Left forelimb (tissue), 1 donor: ENCODE data around the gene RHOB.
"Not testable (repeated sequence)": the region's sequence is repeated elsewhere in the genome, so short reads cannot be mapped to it uniquely, and the experiment has no call there.

ENCODE experiments used
- DNase-seq: peaks from one replicate; pipeline ENCODE4 v3.0.0-alpha.2; 2018; ENCODE audit warnings: low spot score

The RHOB gene

DNA sequence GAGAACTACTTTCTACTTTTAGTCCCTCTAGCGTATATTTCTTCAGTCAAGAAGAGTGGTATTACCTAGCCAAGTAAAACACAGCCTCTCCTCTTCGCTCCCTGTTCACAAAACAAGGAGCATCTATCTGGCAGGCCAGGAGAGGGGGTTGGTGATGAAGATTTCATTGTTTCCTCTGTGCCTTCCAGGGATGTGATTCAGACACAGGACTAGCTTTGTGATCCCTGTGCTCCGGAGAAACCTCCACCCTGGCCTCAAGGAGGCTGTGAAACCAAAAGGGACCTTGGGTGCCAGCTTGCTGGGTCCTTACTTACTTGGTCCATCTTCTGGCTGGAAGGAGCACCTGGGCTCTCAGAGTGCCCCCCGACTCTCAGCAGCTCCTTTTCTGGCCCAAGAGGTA lies 5.7 kb downstream of the RHOB start:
- DNase-seq = peak; percentile 53

DNA sequence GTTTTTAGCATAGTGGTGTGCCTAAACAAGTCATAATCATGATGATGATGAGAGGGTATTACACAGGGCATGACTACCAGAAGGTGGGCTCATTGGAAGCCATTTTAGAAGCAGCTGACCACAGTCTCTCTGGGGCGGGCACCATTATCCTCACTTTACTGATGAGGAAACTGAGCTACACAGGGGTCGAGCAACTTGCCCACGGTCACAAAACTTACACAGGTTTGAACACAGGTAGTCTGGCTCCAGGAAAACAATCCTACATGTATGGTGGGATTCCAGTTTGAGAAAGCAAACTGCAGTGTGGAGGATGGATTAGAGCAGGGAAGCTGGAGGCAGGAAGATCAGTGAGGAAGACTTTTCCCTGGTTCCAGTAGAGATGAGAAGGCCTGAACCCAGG lies 6.2 kb downstream of the RHOB start:
- peak; percentile 23 for DNase-seq

DNA sequence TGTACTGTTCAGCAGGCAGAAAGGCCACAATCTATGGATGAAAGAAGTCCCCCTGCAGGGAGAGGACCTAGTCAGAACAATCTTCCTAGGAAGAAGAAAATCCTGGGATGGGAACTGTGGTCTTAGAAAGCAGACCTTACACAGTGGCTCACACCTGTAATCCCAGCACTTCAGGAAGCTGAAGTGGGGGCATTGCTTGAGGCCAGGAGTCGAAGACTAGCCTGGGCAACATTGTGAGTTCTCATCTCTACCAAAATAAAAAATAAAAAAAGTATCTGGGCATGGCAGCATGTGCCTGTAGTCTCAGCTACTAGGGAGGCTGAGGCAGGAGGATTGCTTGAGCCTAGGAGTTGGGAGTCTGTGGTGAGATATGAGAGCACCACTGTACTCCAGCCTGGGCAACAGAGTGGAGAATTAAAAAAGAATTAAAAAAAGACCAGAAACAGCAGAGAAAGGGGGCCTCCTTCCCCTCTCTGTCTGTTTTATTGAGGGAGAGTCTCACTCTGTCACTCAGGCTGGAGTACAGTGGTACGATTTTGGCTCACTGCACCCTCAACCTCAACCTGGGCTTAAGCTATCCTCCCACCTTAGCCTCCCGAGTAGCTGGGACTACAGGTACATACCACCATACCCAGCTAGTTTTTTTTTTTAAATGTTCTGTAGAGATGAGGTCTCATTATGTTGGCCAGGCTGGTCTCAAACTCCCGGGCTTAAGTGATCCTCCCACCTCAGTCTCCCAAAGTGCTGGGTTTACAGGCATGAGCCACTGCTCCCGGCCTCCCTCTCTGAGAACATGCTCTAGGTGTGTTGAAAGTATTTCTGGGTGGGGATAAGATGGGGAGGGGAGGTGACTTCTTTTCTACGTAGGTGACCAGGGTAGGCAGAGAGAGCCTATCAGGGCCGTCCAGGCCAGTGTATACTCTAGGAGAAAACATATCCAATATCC lies 7.4 kb downstream of the RHOB start:
- DNase-seq = peak; percentile 44

DNA sequence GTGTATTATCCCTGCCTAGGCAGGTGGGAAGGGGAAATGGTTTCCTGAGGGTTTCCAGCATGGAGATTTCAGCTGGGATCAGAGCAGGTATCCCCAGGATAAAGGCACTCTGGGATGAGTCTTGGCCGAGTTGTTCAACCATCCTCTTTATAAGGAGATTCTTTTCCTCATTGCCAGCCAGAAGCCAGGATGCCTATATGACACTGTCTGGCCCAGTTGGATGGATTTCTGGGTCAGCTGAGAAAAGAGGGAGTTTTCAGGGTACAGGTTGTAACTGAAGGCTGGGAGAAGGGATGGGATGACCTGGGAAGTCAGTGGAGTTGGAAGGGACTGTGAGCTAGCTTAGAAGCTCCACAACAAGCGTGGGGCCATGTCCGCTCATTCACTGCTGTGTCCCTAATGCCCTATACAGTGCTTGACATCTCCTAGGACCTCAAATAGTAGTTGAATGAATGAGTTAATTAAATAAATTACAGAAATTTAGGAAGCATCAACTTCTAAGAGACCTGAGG lies 8.3 kb downstream of the RHOB start:
- peak; percentile 31 for DNase-seq

DNA sequence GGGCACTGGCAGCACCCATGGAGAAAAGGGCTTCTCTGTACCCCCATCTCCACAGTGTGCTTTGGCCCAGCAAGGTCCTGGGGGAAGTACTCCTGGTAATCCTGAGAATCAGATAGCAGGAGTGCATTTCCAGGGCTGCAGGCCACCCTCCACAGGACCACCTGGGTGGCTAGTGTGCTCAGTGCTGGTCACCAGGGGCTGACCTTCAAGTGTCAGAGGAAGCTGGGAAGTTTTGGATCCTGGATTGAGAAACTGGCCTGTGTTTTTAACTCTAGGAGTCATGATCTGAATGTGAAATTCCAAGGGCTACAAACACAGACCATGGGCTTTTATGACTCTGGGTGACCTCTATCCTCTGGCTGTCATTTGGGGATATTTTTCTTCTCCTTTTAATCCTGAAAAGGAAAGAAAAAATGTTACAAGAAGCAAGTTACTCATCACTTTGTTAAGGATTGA lies 9.3 kb downstream of the RHOB start:
- peak; percentile 34 for DNase-seq

DNA sequence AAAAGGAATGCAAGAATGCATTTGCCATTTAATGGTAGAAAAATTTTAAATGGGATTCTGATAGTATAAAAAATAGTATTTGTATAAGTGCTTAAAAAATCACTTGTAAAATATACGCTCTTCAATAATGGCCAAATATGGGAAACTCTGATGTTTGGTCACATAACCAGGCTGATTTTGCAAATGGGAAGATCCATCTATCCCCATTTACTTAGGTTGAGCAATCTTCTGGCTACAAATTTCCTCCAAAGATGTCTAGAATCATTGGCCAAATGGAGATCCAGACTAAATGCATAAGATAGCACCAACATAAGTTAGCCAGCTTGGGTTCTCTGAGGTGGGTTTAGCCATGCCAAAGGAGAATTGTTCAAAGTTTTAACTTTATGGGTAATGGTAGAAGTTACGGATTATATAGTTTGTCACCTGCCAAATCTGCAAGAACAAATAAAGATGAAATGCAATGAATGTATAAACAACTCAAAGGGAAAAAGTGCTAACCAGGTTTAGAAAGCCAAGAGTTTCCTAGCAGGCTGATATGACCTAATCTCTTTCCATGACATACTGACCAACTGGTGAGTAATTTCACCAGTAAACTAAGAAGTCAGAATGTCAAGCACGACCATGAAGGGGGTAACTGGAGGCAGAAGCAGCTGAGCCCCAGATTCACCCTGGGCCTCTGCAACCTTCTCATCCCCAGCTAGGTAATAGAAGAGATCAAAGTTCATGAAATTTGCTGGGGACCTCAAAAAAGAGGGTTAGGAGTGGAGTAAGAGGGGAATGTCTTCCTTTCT lies 10.0 kb downstream of the RHOB start:
- no peak for DNase-seq

DNA sequence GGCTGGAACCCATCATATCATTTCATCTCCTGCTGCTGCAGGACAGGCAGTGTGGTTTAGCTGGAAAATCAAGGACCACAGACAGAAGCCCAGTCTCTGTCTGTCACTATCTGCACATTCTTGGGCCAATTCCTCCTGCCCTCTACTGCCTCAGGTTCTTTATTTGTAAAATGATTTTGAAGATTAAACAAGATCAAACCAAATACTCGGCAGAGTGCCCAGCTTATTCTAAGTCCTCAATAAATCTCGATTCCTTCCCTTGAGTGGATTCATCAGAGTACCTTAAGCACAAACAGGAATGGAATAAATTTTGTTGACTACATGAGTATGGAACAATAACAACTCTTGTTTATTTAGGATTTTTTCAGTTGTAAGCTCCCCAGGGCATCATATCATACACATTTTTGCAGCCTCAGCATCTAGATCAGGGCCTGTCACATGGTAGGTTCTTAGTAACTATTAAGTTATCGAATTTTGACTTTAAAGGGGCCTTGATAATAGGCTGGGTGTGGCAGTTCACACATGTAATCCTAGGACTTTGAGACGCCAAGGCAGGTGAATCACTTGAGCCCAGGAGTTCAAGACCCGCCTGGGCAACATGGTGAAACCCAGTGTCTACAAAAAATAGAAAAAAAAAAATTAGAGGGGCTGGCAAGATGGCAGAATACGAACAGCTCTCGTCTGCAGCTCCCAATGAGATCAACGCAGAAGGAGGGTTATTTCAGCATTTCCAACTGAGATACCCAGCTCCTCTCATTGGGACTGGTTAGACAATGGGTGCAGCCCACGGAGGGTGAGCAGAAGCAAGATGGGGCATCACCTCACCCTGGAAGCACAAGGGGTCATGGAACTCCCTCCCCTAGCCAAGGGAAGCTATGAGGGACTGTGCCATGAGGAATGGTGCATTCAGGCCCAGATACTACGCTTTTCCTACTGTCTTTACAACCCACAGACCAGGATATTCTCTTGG lies 11.1 kb downstream of the RHOB start:
- peak; percentile 59 for DNase-seq

DNA sequence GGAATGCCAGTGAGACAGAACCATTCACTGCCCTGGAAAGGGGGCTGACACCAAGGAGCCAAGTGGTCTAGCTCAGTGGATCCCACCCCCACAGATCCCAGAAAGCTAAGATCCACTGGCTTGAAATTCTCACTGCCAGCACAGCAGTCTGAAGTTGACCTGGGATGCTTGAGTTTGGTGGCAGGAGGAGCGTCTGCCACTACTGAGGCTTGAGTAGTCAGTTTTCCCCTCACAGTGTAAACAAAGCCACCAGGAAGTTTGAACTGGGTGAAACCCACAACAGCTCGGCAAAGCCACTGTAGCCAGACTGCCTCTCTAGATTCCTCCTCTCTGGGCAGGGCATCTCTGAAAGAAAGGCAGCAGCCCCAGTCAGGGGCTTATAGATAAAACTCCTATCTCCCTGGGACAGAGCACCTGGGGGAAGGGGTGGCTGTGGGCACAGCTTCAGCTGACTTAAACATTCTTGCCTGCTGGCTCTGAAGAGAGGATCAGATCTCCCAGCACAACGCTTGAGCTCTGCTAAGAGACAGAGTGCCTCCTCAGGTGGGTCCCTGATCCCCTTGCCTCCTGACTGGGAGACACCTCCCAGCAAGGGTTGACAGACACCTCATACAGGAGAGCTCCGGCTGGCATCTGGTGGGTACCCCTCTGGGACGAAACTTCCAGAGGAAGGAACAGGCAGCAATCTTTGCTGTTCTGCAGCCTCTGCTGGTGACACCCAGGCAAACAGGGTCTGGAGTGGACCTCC lies 12.0 kb downstream of the RHOB start:
- DNase-seq = not testable (repeated sequence)

DNA sequence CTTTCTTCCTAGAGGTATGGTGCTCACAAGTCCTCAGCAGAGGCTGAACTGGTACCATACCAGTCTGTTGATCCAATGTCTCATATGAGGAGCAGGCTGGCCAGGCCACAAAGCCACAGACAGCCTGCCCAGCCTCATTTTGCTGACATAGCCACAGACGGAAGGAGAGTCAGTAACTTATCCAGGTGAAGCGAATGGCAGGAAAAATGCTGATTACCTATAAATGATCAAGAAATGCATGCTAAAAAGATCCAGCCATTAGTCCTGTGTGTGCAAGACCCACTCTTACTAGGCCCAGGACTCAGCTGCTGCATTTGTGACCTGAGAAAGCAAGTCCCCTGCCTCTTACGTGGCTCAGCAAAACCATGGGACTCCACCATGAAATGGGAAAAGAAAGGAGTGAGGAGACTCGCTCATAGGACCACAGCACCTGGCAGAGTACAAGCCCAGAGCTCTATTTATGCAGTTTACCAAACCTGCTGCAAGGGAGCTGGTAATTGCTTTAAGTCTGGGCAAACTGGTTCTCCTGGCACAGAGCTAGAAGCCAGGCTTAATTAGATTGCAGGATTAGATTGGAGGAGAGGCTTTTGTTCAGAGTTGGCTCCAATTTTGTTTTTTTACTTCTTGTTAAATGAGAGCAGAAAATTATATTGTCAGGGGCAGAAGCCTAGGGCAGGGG lies 19.0 kb downstream of the RHOB start:
- DNase-seq = peak; percentile 50

DNA sequence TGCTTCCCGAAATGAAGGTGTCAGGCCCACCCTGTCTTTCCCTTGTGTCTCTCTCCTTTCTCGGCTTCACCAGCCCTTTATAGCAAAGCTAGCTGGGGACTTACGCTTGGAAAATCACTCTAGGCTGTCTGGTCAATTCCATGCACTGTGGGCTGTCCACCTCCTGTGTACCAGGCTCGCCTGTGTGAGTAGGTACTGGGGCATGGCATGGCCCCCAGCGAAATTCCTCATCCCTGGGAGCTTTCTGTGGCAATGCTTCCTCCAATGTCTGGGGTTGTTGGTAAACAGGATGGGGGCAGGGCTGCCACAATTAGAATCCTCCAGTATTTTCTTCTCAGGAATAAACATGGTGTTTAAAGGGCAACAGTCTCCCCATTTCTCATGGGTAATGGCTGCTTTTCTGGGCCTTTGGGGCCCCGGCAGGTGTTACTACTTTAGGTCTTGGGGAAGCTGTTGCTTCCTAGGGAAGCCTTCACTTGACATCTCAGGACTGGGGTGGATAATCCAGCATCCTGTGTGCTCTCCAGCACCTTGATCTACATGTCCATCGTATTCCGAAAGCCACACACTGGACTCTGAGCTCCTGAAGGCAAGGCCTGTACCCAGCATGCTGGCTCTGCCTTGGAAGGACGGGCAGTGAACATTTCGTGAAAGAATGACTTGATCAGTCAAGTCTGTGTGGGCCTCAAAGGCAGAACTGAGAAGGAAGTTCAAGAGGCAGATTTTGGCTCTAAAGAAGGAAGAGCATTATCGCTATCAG lies 21.1 kb downstream of the RHOB start:
- peak; percentile 25 for DNase-seq

DNA sequence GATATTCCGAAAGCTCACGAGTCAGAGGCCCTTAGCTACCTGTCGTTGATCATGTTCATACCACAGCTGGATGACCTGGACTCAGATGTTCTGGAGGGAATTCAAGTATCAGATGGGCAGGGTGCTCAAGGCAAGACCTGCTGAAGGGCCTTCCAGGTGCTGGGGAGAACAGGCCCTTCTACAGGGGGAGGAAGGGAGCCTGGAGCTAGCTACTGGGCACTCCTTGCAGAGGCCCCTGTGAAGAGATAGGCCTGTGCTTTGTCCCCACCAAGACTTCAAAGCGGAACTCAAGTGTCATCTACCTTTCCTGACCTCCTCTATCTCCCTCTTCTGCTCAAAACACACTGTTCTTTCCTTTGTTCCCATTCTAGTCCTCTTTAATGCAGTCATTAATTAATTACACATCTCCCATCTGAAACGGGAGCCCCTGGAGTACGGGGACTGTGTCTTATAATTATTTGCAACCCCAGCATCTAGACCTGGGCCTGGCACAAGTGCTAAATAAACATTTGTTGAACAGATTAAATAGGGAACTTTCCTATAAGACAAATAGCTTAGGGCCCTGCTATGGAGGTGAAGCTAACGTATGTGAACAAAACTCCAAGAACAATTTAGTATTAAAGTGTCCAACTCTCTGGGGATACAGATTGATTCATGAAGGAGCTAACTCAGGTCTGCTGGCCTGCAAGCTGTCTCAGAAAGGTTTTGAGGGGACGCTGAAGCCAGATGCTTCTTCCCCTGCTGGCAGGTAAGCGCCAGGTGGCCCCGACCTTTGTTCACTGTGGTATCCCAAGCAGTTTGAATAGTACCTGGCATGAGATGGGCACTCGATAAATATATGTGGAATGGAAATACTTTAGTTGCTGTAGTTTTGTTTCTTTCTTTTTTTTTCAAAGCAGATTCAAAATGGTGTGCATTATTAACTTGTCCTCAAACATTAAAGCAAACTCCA lies 22.0 kb downstream of the RHOB start:
- peak; percentile 57 for DNase-seq

DNA sequence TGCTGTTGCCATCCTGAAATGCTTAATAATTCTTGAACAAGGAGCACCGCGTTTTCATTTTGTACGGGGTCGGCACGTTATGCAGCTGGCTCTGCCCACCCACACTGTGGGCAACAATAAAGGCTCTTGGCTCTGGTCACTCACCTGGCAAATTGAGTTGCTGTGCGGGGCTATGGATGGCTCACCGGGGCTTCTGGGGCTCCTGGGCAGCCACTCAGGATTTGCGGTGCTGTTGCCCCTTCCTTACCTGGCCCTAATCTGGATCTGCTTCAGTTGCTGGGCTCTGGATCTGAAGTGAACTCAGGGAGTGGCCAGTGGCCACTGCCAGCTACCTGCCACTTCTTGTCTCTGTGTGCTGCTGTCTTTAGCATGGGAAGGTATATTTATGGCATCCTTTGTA lies 22.7 kb downstream of the RHOB start:
- peak; percentile 42 for DNase-seq

DNA sequence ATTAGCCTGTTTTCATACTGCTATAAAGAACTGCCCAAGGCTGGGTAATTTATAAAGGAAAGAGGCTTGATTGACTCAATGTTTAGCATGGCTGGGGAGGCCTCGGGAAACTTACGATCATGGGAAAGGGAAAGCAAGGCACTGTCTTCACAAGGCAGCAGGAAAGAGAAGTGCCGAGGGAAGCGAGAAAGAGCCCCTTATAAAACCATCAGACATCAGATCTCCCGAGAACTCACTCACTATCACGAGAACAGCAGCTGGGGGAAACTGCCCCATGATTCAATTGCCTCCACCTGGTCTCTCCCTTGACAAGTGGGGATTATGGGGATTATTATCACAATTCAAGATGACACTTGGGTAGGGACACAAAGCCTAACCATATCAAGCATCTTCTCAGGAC lies 23.3 kb downstream of the RHOB start:
- peak; percentile 18 for DNase-seq

DNA sequence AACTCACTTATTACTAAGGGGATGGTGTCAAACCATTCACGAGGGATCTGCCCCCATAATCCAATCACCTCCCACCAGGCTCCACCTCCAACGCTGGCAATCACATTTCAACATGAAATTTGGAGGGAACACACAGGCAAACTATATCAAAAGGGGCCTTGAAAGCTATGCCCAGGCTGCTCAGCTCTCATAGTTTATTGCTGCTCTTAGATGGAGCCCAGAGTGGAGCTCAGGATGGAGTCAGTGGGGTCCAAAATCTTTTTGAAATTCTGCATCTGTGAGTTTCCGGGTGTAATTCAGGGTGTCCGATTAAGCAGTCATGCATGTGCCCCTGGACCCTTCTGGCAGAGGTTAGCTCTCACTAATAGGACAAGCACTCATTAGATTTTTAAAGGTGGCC lies 24.3 kb downstream of the RHOB start:
- no peak for DNase-seq

DNA sequence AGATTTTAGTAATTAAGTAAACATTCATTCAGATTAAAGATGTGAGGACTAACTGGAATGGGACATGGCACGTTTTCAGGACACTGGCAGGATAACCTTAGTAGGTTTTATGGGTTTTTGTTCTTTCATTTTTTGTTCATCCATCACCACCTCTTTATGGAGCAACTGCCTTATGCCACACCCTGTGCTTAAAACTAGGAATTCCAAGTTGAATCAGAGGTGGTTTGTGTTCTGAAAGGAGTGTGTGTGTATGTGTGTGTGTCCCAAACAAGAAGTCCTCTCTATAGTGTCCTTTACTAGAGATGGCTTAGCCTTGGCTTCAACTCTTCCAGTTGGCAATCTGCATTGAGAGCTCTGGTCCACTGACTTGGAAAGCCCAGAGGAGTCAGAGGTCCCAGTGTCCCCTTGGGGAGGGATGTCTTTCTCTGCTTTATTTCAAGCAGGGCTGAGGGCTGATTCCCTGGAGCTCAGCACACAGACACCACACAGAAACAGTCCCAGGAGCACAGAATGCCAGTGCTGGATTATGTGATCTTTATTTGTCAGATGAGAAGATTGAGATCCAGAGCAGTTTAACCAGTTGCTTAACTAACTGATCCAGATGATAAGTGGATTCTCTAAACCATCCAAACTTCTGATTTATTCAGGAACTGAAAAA lies 25.2 kb downstream of the RHOB start:
- DNase-seq = no peak

DNA sequence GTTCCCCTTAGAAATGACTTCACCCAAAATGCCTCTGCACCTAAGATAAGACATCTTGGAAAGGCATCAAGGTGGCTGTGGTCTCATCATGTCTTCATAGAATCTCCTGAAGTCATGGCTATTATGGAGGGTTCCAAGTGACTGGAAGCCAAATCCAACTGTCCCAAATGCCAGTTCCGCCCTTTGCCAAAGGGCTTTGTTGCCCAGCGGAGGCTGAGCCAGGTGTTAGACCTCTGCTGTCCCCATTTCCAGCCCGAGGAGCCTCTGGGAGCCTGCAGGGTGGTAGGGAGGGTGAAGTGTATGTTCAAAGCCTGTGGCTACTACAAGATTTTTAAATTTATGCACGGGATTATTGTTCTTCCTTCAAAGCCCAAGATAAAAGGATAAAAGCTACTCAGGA lies 25.7 kb downstream of the RHOB start:
- DNase-seq = peak; percentile 26

DNA sequence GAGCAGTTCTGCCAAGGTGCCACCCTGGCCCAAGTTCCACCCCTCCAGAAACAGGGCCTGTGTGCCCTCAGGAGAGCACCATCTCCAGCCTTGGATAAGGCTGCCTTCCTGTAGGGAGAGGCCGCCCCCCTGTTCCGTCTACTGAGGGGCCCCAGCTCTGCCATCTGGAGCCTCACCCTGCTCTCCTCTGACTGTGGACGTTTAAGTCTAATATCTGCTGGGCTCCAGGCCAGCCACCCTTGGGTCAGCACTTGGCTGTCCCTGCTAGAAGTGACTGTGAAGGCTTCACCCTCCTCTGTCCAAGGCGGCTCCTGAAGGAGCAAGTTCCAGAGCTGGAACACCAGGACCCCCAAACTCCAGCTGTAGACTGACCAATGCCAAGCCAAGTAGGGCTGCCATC lies 26.3 kb downstream of the RHOB start:
- peak; percentile 28 for DNase-seq
